ENCODE measurements around the gene ALDH1A2. TPM values are rescaled to one million over a fixed set of nuclear protein-coding genes. Genes with fewer than 3 reads are reported as not detected.

The ALDH1A2 gene
- polyA plus RNA-seq, 1 donor (not counting 4 experiments of a cell fraction or from before 2014, with no cell fraction given), result 1.9 TPM

DNA sequence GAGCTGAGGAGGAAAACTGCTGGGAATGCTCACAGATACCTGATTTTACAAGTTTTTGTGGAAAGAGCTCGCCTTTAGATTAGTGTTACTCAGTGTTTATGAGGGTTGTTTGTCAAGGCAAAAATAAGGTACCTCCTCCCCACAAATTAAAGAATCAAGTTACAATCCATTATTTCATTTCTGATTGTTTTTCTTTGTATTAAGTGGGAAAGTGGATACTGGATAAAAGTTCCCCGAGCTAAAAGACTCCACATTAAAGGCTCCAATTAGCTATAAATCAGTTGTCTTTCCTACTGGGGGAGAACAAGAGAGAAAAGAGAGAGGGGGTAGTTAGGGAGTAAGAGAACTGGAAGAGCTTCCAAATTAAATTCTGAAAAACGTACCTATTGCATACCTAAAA, 1.9 kb downstream of the ALDH1A2 start:
- Histone ChIP-seq H3K4me2 (ENCODE audit: control insufficient read depth, extremely low read depth, insufficient read depth, low read depth, low read length) (no peak overlapping the region), H2AFZ (ENCODE audit: control insufficient read depth, low read length) (no peak overlapping the region), H3K9me1 (ENCODE audit: control insufficient read depth, extremely low read depth, insufficient read depth, low read length) (no peaks in the 10 kb centered on the region), H3K27ac (ENCODE audit: control insufficient read depth, insufficient read depth, low read length) (no peak overlapping the region), H3K79me2 (ENCODE audit: control insufficient read depth, insufficient read depth, low read length) (no peaks in the 10 kb centered on the region), H3K4me3 (ENCODE audit: control insufficient read depth in 2 of 3, extremely low read depth in 1 of 3, insufficient read depth in 2 of 3, low read depth in 1 of 3, low read length in 3 of 3) (no peak overlapping the region), H3K27me3 (ENCODE audit: control insufficient read depth, extremely low read depth, insufficient read depth, low read length) (peaks cover 38% of the 10 kb centered on the region), H3K36me3 (ENCODE audit: control insufficient read depth in 2 of 2, extremely low read depth in 1 of 2, insufficient read depth in 2 of 2, low read length in 2 of 2) (no peaks in the 10 kb centered on the region), H3K9me3 (ENCODE audit: control insufficient read depth, low read depth, low read length) (no peaks in the 10 kb centered on the region), H4K20me1 (ENCODE audit: control insufficient read depth, extremely low read depth, insufficient read depth, low read length) (no peaks in the 10 kb centered on the region), H3K9ac (ENCODE audit: control insufficient read depth, extremely low read depth, insufficient read depth, low read length) (no peak overlapping the region), H3K4me1 (ENCODE audit: control insufficient read depth, extremely low read depth, insufficient read depth, low read length) (no peaks in the 10 kb centered on the region)
- FAIRE-seq, result no peak
- DNase-seq (ENCODE audit: low read depth, low spot score), result no peak
- dilution Hi-C loops (cut with MboI; ENCODE audit: extremely low pct_ligation_motif_present, low sequenced_read_pairs), result no loop called here
- TF ChIP-seq, protein P1, sequence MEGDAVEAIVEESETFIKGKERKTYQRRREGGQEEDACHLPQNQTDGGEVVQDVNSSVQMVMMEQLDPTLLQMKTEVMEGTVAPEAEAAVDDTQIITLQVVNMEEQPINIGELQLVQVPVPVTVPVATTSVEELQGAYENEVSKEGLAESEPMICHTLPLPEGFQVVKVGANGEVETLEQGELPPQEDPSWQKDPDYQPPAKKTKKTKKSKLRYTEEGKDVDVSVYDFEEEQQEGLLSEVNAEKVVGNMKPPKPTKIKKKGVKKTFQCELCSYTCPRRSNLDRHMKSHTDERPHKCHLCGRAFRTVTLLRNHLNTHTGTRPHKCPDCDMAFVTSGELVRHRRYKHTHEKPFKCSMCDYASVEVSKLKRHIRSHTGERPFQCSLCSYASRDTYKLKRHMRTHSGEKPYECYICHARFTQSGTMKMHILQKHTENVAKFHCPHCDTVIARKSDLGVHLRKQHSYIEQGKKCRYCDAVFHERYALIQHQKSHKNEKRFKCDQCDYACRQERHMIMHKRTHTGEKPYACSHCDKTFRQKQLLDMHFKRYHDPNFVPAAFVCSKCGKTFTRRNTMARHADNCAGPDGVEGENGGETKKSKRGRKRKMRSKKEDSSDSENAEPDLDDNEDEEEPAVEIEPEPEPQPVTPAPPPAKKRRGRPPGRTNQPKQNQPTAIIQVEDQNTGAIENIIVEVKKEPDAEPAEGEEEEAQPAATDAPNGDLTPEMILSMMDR (optimal IDR thresholded peaks at IDR 0.05 in 1 of 3, IDR thresholded peaks at IDR 0.05 in 1 of 3, conservative IDR thresholded peaks at IDR 0.05 in 1 of 3; ENCODE audit: extremely low read depth in 1 of 3, insufficient read depth in 2 of 3, low read length in 3 of 3), result no peak
- no peak for TF ChIP-seq EZH2 (IDR thresholded peaks at IDR 0.05; ENCODE audit: low read length)

DNA sequence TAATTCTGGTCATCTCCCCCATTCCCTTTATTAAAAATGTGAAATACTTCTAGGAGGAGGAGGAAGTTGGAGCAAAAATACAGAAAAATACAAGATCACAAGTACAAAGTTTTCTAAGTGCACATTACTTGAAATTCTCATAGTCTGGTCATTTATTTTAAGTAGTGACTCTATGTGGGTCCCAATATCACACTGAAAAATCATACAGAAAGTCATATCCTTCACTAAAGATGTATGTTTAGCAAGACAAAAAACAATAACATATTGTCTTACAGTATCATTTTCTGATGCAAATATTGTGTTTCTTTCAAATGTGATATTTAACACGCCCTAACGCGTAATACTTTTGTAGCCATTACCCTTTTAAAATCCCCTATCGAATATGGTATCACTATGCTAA, 2.5 kb downstream of the ALDH1A2 start:
- H3K9me1 ChIP-seq (ENCODE audit: control insufficient read depth, extremely low read depth, insufficient read depth, low read length), result no peaks in the 10 kb centered on the region
- no peak overlapping the region for H3K9ac ChIP-seq (ENCODE audit: control insufficient read depth, extremely low read depth, insufficient read depth, low read length)
- H3K27ac ChIP-seq (ENCODE audit: control insufficient read depth, insufficient read depth, low read length), result no peak overlapping the region
- no peaks in the 10 kb centered on the region for H3K9me3 ChIP-seq (ENCODE audit: control insufficient read depth, low read depth, low read length)
- no peak overlapping the region for H3K4me3 ChIP-seq (ENCODE audit: control insufficient read depth in 2 of 3, extremely low read depth in 1 of 3, insufficient read depth in 2 of 3, low read depth in 1 of 3, low read length in 3 of 3)
- DNase-seq (ENCODE audit: low read depth, low spot score), result no peak
- peaks cover 38% of the 10 kb centered on the region for H3K27me3 ChIP-seq (ENCODE audit: control insufficient read depth, extremely low read depth, insufficient read depth, low read length)
- dilution Hi-C loops (cut with MboI; ENCODE audit: extremely low pct_ligation_motif_present, low sequenced_read_pairs), result no loop called here
- H3K4me2 ChIP-seq (ENCODE audit: control insufficient read depth, extremely low read depth, insufficient read depth, low read depth, low read length), result no peak overlapping the region
- no peak for FAIRE-seq
- no peaks in the 10 kb centered on the region for H4K20me1 ChIP-seq (ENCODE audit: control insufficient read depth, extremely low read depth, insufficient read depth, low read length)
- no peaks in the 10 kb centered on the region for H3K79me2 ChIP-seq (ENCODE audit: control insufficient read depth, insufficient read depth, low read length)
- no peaks in the 10 kb centered on the region for H3K36me3 ChIP-seq (ENCODE audit: control insufficient read depth in 2 of 2, extremely low read depth in 1 of 2, insufficient read depth in 2 of 2, low read length in 2 of 2)
- no peak overlapping the region for H2AFZ ChIP-seq (ENCODE audit: control insufficient read depth, low read length)
- TF ChIP-seq, protein P1 (optimal IDR thresholded peaks at IDR 0.05 in 1 of 3, IDR thresholded peaks at IDR 0.05 in 1 of 3, conservative IDR thresholded peaks at IDR 0.05 in 1 of 3; ENCODE audit: extremely low read depth in 1 of 3, insufficient read depth in 2 of 3, low read length in 3 of 3), result no peak
- no peak for TF ChIP-seq EZH2 (IDR thresholded peaks at IDR 0.05; ENCODE audit: low read length)
- peaks cover 1% of the 10 kb centered on the region for H3K4me1 ChIP-seq (ENCODE audit: control insufficient read depth, extremely low read depth, insufficient read depth, low read length)

Measured in keratinocyte (primary cell).